ENCODE results near the gene L2HGDH.

The L2HGDH gene

DNA sequence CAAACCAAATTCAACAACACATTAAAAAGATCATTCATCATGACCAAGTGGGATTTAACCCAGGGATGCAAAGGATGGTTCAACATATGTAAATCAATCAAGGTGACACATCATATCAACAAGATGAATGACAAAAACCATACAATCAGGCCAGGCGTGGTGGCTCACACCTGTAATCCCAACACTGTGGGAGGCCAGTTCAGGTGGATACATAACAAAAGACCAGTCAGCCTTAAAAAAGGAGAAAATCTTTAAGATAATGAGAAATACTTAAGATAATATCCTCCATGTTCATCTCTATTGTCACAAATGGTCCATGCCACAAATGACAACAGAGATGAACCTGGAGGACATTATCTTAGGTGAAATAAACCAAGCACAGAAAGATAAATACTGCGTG is 12.4 kb downstream of the L2HGDH start:
- DNase-seq (ENCODE audit: extremely low read depth in 1 of 2, low read depth in 1 of 2) = no peak

DNA sequence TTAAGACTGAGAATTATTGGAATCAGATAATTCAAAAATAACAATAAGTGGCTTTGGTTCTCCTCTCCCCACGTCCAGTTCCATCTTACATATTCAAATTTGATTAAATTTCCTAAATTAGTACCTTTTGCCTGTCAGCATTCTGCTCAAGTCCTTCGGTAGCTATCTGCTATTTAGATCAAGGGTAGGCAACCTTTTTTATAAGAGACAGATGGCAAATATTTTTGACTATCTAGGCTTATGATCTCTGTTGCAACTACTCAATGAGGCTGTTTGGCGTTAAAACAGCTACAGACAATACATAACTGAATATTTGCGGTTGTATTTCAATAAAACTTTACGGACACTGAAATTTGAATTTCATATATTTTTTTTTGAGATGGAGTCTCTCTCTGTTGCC is 21.7 kb downstream of the L2HGDH start:
- no peak for DNase-seq (ENCODE audit: extremely low read depth in 1 of 2, low read depth in 1 of 2)

DNA sequence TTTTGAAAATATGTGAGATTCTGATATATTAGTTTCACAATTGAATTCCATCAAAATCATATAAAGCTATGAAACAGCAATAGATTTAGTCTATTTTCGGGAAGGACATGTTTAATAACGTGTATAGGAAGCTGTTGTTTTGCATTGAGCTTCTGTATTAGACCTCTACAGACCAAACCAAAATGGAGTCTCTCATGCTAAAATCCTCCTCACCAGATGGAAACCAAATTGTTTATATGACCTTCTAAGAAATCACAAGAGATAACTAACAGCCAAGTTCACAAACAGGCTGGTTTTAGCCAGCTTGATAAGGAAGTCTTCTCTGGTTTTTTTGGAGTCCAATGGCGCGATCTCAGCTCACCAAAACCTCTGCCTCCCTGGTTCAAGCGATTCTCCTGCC is 23.9 kb downstream of the L2HGDH start:
- no peak for DNase-seq (ENCODE audit: extremely low read depth in 1 of 2, low read depth in 1 of 2)

DNA sequence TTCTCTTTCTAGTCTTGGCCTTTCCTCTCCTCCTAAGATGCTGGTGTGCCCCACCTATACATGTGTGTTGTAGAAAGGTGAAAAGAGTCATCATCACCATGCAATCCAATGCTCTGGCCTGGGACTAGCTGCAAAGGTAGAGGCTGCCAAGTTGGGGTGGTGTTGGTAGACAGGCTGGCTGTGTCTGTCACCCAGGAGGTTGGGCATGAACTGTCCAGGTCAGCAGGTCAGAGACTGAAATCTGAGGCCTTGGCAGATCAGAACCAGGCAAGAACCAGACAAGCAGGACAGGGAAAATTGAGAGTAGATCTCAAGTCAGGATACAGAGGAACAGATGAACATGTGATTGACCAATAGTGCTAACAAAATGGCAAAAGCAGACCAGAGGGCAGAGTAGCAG is 26.2 kb downstream of the L2HGDH start:
- DNase-seq (ENCODE audit: extremely low read depth in 1 of 2, low read depth in 1 of 2) = no peak

DNA sequence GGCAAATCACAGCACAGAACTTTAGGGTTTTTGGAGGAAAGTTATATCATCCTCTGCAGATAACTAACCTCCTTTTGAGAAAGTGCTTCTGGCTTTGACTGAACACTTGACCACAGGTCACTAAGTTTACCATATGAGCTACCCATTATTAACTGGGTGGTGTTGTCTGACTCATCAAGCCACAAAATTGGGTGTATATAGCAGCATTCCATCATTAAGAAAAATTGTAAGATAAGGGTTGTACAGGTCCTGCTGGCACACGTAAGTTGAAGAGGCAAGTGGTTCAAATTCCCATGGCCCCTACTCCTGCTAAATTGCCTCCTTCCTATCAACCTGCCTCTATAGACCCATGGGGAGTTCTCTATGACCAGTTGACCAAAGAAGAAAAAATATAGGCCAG is 39.5 kb downstream of the L2HGDH start:
- no peak for DNase-seq (ENCODE audit: extremely low read depth in 1 of 2, low read depth in 1 of 2)

DNA sequence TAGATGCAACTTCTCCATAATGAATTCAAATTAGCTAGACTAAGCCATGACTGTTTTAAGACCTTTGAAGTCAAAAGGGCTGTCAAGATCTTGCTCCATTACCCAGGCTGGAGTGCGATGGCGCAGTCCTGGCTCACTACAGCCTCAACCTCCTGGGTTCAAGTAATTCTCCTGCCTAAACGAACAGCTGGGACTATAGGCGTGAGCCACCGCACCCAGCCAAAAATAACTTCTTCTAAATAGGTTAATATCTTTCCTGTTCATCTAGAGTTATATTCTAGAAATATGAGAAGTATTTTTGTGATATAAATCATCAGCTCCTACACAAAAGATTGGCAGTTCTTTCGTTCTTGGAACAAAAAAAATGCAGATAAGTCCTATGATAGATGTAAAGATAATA is 41.1 kb downstream of the L2HGDH start:
- DNase-seq (ENCODE audit: extremely low read depth in 1 of 2, low read depth in 1 of 2) = no peak

DNA sequence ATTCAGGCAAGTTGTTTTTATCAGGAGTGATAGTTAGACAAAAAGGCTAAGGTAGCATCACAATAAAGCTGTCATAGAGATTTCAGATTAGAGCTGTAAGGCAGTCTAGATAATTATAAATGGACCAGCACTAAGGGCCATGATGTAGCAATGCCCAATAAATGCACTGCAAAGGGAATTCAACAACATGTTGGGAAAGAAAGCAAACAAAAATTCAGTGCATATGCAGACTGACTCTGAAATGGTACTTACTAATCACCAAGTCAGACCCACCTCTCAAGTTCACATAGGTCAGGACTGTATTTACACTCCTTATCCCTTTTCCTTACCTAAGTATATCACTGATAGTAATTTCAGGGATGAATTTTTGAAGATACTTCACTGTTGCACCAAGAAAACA is 47.0 kb downstream of the L2HGDH start:
- no peak for DNase-seq (ENCODE audit: extremely low read depth in 1 of 2, low read depth in 1 of 2)

DNA sequence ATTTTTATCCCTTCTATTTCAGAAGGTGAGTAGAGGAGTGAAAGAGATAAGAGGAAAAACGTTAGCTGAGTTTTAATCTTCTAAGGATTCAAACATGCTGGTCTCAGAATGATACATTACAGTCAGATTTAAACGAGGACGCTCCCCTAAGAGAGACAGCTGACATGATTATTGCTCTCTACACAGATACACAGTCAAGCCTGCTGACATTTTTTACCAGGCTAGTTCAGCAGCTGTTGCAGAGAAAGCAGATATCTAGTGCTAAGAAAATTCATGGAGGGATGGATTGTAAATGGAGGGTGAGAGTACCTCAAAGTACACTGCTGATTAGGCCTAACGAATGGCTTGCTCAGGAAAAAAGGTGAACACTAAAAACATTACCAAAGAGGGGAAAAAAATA is 48.7 kb downstream of the L2HGDH start:
- DNase-seq (ENCODE audit: extremely low read depth in 1 of 2, low read depth in 1 of 2) = no peak

DNA sequence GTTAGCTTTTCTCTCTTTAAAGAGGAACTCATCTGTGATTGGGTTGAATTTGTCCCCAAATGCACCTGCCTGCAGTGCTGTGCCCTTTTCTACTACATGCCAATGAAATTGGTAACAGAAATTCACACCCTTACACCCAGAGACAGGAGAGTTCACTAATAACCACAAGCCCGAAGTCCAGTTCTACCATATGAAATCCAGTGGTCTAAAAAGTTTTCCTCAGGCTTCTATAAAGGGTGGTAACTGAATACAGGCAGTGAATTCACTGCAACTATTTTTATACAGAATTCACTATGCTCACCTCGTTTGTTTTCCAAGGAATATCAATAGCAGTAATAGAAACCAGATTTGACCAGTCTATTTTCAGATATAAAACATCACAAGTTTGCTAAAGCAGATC is 49.2 kb downstream of the L2HGDH start:
- no peak for DNase-seq (ENCODE audit: extremely low read depth in 1 of 2, low read depth in 1 of 2)

DNA sequence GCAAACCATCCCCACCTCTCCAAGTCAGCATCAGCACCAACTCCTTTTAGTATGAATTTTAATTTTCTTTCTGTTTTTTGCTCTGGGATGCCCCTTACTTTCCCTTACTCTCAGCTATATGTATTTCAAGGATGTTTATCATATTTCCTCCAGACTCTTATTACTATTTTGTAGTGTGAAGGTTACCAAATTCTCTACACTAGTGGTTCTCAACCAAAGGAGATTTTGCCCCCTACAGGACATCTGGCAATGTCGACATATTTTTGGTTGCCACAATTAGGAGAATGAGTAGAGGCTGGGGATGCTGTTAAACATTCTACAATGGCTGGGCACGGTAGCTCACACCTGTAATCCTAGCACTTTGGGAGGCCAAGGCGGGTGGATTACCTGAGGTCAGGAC is 51.5 kb downstream of the L2HGDH start:
- no peak for DNase-seq (ENCODE audit: extremely low read depth in 1 of 2, low read depth in 1 of 2)

DNA sequence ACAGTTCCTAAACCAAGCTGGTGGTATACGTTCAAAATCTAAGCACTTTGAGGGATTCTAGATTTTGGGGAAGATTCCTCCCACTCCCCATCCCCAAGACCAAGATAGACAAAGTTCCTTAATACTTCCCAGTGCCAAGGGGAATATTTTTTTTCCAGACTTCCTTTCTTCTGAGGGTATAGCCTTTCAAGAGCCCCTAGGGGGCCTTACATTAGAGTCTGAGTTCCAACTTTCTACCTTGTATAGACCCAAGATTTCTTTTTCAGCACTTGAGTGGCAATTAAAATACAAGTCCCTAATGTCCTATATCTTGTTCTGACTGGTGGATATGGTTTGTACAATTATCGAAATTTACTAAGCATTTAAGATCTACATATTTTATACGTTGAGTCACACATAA is 52.0 kb downstream of the L2HGDH start:
- no peak for DNase-seq (ENCODE audit: extremely low read depth in 1 of 2, low read depth in 1 of 2)

DNA sequence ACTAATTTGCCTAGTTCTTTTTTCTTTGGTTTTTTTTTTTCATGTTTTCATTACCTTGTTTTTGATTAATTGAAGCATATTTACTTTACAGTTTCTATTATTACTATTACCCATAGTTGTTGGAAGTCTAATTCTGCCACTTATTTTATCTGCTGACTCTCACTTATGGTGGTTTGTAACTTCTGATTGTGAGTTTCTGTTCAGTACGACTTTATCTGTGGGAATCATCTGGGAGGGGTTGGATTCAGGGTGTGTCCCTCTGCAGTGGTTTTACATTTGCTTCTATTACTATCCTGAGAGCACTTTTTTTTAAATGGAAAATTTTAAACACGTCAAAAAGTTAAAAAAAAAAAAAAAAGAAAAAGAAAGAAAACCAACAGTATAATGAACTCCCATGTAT is 54.3 kb downstream of the L2HGDH start:
- DNase-seq (ENCODE audit: extremely low read depth in 1 of 2, low read depth in 1 of 2) = no peak

DNA sequence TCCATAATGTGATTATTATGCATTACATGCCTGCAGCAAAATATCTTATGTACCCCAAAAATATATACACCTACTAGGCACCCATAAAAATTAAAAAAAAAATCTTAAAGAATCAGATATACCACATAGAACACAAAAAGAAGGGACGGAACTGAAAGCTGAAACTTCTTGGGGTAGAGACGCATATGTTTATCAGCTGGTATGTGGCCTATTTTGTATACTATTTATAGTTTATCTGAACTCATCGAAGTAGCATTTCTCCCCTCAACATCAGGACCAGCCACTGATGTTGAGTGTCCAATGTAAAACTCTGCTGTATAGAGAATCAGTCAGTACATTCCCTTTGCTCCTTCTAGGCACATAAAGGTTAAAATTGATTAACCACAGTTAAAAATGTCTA is 57.8 kb downstream of the L2HGDH start:
- DNase-seq (ENCODE audit: extremely low read depth in 1 of 2, low read depth in 1 of 2) = no peak

DNA sequence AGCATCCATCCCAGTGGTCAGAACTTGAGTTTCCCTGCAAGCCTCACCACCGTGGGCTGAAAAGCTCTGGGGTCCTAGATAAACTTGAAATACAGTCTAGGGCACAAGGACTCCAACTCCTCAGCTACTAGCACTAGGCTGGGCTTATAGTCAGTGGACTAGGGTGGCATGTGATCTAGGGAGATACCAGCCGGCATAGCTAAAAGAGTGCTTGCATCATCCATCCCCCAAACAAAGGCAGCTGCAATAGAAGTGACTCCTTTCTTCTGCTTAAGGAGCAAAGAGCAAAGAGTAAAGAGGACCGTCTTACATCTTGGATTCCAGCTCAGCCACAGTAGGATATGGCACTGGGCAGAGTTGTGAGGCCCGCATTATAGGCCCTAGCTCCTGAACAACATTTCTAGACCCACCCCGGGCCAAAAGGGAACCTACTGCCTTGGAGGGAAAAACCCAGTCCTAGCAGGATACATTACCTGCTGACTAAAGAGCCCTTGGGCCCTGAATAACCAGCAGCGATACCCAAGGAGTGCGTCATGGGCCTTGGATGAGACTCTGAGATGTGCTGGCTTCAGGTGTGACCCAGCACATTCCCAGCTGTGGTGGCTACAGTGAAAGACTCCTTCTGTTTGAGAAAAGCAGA is 62.8 kb downstream of the L2HGDH start:
- DNase-seq (ENCODE audit: extremely low read depth in 1 of 2, low read depth in 1 of 2) = no peak

DNA sequence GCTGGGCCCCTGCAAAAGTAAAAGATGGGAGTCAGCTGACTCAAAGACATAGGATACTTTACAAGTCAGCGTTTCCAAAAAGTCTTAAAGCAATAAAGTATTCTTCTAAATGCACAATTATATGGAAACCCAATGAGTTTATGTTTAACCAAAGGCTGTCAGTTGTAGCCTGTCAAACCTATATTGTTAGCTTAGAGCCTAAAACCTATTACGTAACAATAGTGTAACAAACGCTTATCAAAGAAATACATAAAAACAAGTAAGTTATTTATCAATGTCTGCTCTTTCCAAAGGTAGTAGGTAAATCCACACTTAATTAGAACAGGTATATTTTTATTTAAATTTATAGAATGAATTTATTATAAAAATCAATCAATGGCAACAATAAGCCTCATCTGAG is 64.8 kb downstream of the L2HGDH start:
- DNase-seq (ENCODE audit: extremely low read depth in 1 of 2, low read depth in 1 of 2) = no peak

DNA sequence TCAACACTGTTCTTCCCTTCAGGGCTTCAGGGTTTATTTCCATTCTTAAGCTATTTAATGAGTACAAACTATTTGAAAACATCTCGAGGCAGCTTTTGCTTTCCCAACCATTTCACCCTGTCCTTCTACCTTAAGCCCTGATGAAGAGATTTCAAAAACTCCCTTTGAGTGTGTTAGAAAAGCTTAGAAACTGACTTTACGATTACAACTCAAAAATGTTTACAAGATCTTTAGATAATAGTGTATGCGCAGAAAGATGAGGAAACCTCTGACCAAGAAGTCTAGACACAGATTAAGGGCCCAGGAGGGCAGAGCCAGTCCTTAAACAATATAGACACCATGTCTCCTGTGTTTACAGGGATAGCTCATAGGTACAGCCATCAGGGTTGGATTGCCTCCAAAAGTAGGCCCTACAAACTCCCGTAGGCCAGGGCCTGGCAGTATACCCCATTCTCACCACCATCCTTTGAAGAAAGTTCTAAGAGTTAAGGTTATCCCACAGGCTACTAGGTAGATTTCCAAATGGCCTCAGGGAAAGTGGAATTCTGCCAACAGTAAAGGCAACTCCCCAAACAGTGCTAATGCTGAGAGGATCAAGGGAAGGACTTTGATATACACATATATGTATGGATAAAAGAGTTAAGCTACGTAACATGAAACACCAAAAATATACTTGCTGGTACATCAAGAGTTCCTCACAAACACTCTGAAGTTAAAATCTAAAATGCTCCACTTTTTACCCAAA is 69.3 kb downstream of the L2HGDH start:
- DNase-seq (ENCODE audit: extremely low read depth in 1 of 2, low read depth in 1 of 2) = no peak

DNA sequence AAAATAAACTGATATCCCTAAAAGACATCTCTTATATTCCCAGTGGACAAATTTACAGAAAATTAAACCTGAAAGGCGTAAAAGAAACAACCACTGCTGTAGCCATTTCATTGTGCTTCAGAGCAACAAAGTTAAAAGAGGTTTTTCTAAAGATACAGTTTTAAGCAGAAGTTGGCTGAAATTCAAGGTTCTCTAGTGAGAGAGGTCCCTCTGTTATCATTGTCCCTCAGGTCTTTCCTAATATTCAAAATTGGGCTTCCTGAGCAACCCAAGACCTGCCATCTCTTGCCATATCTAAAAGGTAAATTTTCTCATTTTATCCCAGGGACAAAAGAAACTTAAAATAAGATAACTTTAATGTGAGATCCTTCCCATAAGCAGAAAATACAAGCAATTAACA is 69.9 kb downstream of the L2HGDH start:
- DNase-seq (ENCODE audit: extremely low read depth in 1 of 2, low read depth in 1 of 2) = no peak

DNA sequence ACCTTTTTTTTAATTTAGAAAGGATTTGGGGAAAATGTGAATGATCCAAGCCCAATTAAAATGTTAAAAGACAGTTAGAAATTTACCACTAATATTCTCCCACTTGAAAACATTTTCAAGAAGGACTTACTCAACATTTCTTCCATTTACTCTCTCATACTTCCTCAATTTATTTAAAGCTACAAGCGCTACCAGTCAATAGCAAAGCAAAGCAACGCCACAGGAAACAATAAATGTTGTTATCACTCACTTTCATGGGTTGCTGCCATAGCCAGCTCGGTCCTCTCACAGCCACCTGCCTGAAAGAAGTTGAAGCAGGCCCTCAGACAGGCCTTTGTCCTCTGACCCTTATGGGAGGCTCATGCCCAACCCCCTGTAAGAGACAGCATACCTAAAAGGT is 74.6 kb downstream of the L2HGDH start:
- no peak for DNase-seq (ENCODE audit: extremely low read depth in 1 of 2, low read depth in 1 of 2)

DNA sequence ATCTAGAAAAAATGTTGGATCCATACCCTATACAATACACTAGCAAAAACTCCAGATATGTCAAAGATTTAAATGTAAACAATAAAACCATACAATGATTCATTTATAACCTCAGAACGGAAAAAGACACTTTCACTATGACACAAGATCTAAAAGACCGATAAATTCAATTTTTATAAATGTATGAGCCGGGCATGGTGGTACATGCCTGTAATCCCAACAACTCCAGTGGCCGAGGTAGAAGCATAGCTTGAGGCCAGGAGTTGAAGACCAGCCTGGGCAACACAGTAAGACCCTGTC is 78.1 kb downstream of the L2HGDH start:
- no peak for DNase-seq (ENCODE audit: extremely low read depth in 1 of 2, low read depth in 1 of 2)

DNA sequence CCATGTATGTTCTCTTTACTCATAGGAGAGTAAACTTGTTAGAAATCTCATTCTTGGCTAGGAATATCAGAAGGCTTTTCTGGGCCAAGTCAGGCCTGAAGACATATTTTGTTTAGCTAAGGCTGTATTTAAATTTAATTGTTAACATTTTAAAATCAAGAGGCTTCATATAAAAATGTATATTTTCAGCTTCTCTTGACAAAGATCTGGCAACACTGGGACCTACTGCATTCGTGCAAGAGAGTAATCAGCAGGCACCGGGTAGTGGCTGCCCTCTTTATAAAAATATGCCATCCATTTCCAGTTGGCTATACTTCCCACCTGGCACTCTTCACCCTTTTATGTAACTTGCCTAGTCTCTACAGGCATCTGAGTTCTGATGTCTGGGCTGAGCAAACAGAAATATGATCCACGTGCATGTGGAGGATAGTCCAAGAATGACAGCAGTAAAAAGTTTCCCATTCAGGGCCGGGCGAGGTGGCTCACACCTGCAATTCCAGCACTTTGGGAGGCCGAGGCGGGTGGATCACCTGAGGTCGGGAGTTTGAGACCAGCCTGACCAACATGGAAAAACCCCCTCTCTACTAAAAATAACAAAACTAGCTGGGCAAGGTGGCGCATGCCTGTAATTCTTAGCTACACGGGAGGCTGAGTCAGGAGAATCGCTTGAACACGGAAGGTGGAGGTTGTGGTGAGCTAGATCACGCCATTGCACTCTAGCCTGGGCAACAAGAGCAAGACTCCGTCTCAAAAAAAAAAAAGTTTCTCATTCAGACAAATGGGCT is 78.7 kb downstream of the L2HGDH start:
- DNase-seq (ENCODE audit: extremely low read depth in 1 of 2, low read depth in 1 of 2) = peak in 1 of 2 donors; percentile 9

DNA sequence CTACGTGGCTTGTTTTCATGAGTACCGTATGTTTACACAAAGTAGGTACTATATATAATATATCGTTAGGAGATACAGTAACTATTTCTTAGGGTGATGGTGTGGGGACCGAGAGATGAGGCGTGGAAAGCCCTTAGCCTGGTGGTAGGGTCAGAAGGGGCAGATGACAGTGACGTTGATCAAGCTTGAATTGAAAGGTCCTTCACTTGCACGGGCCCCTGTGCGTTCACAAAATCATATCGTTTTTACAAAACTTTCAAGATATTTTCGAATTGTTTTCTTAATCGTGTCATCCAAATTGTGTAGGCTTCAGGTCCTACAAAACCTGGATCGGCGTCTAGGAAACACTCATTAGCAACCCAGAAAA is 79.8 kb downstream of the L2HGDH start:
- DNase-seq (ENCODE audit: extremely low read depth in 1 of 2, low read depth in 1 of 2) = no peak

DNA sequence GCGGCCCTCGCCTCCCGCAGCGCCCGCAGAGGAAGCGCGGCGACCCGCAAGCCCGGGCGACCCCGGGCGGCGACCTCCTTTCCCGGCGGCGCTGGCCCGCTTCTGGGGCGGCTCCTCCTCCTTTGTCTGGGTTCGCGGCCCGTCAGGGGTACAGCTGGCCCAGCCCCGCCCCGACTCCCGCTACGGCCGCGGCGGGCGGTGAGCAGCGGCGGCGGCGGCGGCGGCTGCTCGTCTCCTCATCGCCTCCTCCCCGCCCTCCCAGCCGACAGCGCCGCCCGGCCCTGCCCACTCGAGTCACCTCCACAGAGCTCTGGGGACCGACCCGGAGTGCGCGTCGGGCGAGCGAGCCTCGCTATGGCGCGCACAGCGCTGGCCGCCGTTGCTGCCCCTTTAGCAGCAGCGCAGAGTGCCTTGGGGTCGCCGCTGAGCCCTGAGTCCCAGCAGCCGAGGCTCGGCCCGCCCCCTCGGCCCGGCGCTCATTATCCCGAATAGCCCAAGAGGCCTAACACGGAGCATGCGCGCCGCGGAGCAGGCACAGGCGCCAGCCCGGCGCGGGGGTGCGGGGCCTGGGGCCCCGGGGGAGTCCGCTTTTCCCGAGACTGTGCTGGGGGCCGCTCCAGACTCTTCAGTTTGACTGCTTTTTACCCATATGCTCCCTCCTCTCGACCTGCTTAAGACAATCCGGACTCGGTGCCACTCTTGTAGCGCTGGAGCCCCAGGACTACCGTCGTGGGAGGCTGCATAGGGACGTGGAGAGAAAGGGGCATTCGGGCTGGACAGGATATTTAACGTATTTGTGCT is 80.4 kb downstream of the L2HGDH start, which contains the start of gene SOS2:
TSS of gene SOS2 (minus strand) at position 104 of the 801 bp plus-strand sequence. CDS start 295 bp downstream, outside the sequence.
- DNase-seq (ENCODE audit: extremely low read depth in 1 of 2, low read depth in 1 of 2) = peak; percentile 62 to 67
